Neural cell (in vitro differentiated cells): ENCODE measurements around the gene UBE2D4. TPM values are rescaled to one million over a fixed set of nuclear protein-coding genes. Genes with fewer than 3 reads are reported as not detected.

Experiments
- H2AFZ ChIP-seq: fragments of 200-600, 300-800 bp; sonication (generic), shearing (Covaris generic); 2 replicates; pipeline ENCODE4 v1.6.0; 2014; ENCODE audit warnings: low read depth, mild to moderate bottlenecking, antibody characterized with exemption, low read length, moderate library complexity
- H3F3A ChIP-seq: fragments of 200-600 bp; shearing (Covaris generic); 2 replicates; pipeline ENCODE4 v1.6.1; 2016; ENCODE audit warnings: mild to moderate bottlenecking, moderate library complexity, mixed read lengths, antibody characterized with exemption, low read length; ENCODE audit not compliant: insufficient read depth, poor library complexity, severe bottlenecking
- H3K27ac ChIP-seq: fragments of 200-600, 300-800 bp; sonication (generic), shearing (Covaris generic); 2 replicates; pipeline ENCODE4 v1.5.1; 2014; ENCODE audit warnings: mild to moderate bottlenecking, low read length, moderate library complexity
- H3K27me3 ChIP-seq: fragments of 300-800, 200-600 bp; sonication (generic), shearing (Covaris generic); 2 replicates; pipeline ENCODE4 v1.6.0; 2014; ENCODE audit warnings: mild to moderate bottlenecking, low read depth, low read length, moderate library complexity; ENCODE audit not compliant: insufficient read depth
- H3K36me3 ChIP-seq: fragments of 300-800, 200-600 bp; sonication (generic), shearing (Covaris generic); 2 replicates; pipeline ENCODE4 v1.5.1; 2014; ENCODE audit warnings: mild to moderate bottlenecking, antibody characterized with exemption, low read length, moderate library complexity; ENCODE audit not compliant: insufficient read depth
- H3K4me2 ChIP-seq: fragments of 300-800, 200-600 bp; sonication (generic), shearing (Covaris generic); 2 replicates; pipeline ENCODE4 v1.6.0; 2014; ENCODE audit warnings: mild to moderate bottlenecking, low read length
- H3K4me3 ChIP-seq: fragments of 300-800, 200-600 bp; sonication (generic), shearing (Covaris generic); 2 replicates; pipeline ENCODE4 v1.5.1; 2014; ENCODE audit warnings: mild to moderate bottlenecking, low read length, moderate library complexity
- H3K79me2 ChIP-seq: fragments of 200-600 bp; shearing (Covaris generic); replicated peaks from 2 replicates; pipeline ENCODE4 v1.6.0; 2014; ENCODE audit warnings: mild to moderate bottlenecking, low read length, moderate library complexity; ENCODE audit not compliant: insufficient read depth
- H3K9ac ChIP-seq: fragments of 300-800, 200-600 bp; sonication (generic), shearing (Covaris generic); 2 replicates; pipeline ENCODE4 v1.6.1; 2016; ENCODE audit warnings: mild to moderate bottlenecking, low read length, mixed read lengths
- H3K9me2 ChIP-seq: fragments of 200-600 bp; shearing (Covaris generic); 2 replicates; pipeline ENCODE4 v1.6.1; 2016; ENCODE audit warnings: mild to moderate bottlenecking, low read length, mixed read lengths; ENCODE audit not compliant: insufficient read depth
- H3K9me3 ChIP-seq: fragments of 200-600, 300-800 bp; sonication (generic), shearing (Covaris generic); 2 replicates; pipeline ENCODE4 v1.6.1; 2016; ENCODE audit warnings: mild to moderate bottlenecking, mixed run types, low read length, moderate library complexity, mixed read lengths
- H4K20me1 ChIP-seq: fragments of 200-600 bp; shearing (Covaris generic); 2 replicates; pipeline ENCODE4 v1.6.1; 2016; ENCODE audit warnings: mild to moderate bottlenecking, mixed run types; ENCODE audit not compliant: insufficient read depth
- EP300 ChIP-seq: fragments of 450-650 bp; conservative IDR thresholded peaks from 2 replicates; pipeline ENCODE4 v1.6.1; 2014; ENCODE audit warnings: antibody characterized with exemption, mild to moderate bottlenecking, moderate library complexity; ENCODE audit not compliant: poor library complexity, severe bottlenecking
- EZH2 ChIP-seq: fragments of 200-600, 300-800 bp; shearing (Covaris generic), sonication (generic); IDR thresholded peaks from 2 replicates; pipeline ENCODE4 v1.6.1; 2014; ENCODE audit warnings: antibody characterized with exemption, low read length, borderline replicate concordance, mild to moderate bottlenecking; ENCODE audit not compliant: insufficient read depth, poor library complexity, severe bottlenecking
- MXI1 ChIP-seq: fragments of 450-650 bp; conservative IDR thresholded peaks from 2 replicates; pipeline ENCODE4 v1.6.1; 2014; ENCODE audit warnings: antibody characterized with exemption, mild to moderate bottlenecking; ENCODE audit not compliant: poor library complexity, severe bottlenecking
- POLR2AphosphoS5 ChIP-seq: IDR thresholded peaks from 2 replicates; pipeline ENCODE4 v1.6.1; 2012
- RAD21 ChIP-seq: fragments of 450-650 bp; conservative IDR thresholded peaks from 2 replicates; pipeline ENCODE4 v1.6.1; 2014; ENCODE audit warnings: antibody characterized with exemption, mild to moderate bottlenecking, moderate library complexity
- SMC3 ChIP-seq: fragments of 450-650 bp; conservative IDR thresholded peaks from 2 replicates; pipeline ENCODE4 v1.6.1; 2014; ENCODE audit warnings: antibody characterized with exemption, mild to moderate bottlenecking, moderate library complexity; ENCODE audit not compliant: poor library complexity
- TAF1 ChIP-seq: IDR thresholded peaks from 2 replicates; pipeline ENCODE4 v1.6.1; 2012; ENCODE audit warnings: low read depth
- polyA plus RNA-seq: library from polyadenylated mRNA; depleted of rRNA; stranded (reverse); fragments of >200 nt; gene quantifications from 2 replicates; pipeline ENCODE4 v1.2.3, GENCODE V29; 2014
- TF ChIP-seq, protein P1 (sequence below): IDR thresholded peaks from 2 replicates; pipeline ENCODE4 v1.6.1; 2012; ENCODE audit warnings: borderline replicate concordance
- TF ChIP-seq, protein P2 (sequence below): fragments of 450-650 bp; IDR thresholded peaks from 2 replicates; pipeline ENCODE4 v1.5.1; 2014; ENCODE audit warnings: antibody characterized with exemption, mild to moderate bottlenecking, moderate library complexity; ENCODE audit not compliant: poor library complexity, severe bottlenecking

The UBE2D4 gene
- polyA plus RNA-seq, 1 donor from 2014 or later, result 11.2 TPM

DNA sequence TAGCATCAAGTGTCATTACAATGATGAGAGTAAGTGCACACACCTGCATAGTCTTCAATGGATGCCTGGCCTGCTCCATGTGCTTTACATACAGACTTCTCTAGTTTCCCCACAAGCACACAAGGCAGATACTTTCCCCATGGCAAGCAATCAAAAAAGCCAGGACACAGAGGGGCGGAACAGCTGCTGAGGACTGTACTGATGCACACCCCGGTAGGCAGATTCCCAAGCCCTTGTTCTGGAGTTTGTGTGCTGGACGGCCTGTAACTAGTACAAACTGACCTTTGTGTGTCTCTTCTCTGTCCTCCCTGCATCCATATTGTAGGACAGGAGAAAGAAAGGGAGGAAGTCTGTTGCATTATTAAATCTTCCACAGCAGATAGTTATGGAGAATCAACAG lies 25.8 kb downstream of the UBE2D4 start:
- no peaks in the 10 kb centered on the region for H3K36me3 ChIP-seq
- TF ChIP-seq MXI1 (no peak), EP300 (no peak), SMC3 (no peak), TAF1 (no peak), RAD21 (no peak), EZH2 (no peak)
- H3K9me2 ChIP-seq, result no peaks in the 10 kb centered on the region
- H2AFZ ChIP-seq, result no peak overlapping the region
- no peak overlapping the region for H3K4me3 ChIP-seq
- no peak overlapping the region for H3K4me2 ChIP-seq
- H3K27ac ChIP-seq, result no peak overlapping the region
- H3K9ac ChIP-seq, result no peak overlapping the region
- H4K20me1 ChIP-seq, result no peaks in the 10 kb centered on the region
- no peaks in the 10 kb centered on the region for H3K79me2 ChIP-seq
- H3F3A ChIP-seq, result no peaks in the 10 kb centered on the region
- no peaks in the 10 kb centered on the region for H3K27me3 ChIP-seq
- no peaks in the 10 kb centered on the region for H3K9me3 ChIP-seq

DNA sequence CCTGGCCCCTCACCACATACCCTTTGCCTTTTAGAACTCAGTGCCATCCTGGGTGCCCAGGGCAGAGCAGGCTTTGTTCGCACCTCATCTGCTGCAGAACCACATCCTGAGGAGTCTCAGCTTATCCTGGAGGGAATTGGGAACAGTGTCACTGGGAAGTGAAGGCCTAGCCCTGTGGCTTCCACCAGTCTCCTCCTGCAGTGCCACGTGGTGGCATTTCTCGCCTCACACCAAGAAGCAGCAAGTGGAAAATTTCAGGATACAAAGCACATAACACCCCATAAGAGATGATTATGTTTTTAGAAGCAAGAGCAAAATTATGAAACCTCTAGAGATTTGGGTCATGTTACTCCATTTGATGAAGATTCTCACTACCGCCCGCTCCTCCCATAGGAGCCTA lies 26.8 kb downstream of the UBE2D4 start:
- H3F3A ChIP-seq, result no peaks in the 10 kb centered on the region
- no peaks in the 10 kb centered on the region for H4K20me1 ChIP-seq
- no peak overlapping the region for H3K9ac ChIP-seq
- H3K9me2 ChIP-seq, result no peaks in the 10 kb centered on the region
- no peaks in the 10 kb centered on the region for H3K9me3 ChIP-seq
- no peaks in the 10 kb centered on the region for H3K27me3 ChIP-seq
- H3K27ac ChIP-seq, result no peak overlapping the region
- no peak for TF ChIP-seq MXI1
- TF ChIP-seq, protein P1, sequence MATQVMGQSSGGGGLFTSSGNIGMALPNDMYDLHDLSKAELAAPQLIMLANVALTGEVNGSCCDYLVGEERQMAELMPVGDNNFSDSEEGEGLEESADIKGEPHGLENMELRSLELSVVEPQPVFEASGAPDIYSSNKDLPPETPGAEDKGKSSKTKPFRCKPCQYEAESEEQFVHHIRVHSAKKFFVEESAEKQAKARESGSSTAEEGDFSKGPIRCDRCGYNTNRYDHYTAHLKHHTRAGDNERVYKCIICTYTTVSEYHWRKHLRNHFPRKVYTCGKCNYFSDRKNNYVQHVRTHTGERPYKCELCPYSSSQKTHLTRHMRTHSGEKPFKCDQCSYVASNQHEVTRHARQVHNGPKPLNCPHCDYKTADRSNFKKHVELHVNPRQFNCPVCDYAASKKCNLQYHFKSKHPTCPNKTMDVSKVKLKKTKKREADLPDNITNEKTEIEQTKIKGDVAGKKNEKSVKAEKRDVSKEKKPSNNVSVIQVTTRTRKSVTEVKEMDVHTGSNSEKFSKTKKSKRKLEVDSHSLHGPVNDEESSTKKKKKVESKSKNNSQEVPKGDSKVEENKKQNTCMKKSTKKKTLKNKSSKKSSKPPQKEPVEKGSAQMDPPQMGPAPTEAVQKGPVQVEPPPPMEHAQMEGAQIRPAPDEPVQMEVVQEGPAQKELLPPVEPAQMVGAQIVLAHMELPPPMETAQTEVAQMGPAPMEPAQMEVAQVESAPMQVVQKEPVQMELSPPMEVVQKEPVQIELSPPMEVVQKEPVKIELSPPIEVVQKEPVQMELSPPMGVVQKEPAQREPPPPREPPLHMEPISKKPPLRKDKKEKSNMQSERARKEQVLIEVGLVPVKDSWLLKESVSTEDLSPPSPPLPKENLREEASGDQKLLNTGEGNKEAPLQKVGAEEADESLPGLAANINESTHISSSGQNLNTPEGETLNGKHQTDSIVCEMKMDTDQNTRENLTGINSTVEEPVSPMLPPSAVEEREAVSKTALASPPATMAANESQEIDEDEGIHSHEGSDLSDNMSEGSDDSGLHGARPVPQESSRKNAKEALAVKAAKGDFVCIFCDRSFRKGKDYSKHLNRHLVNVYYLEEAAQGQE, result no peak
- no peak for TF ChIP-seq POLR2AphosphoS5
- no peak for TF ChIP-seq EP300
- TF ChIP-seq TAF1, result no peak
- TF ChIP-seq, protein P2, sequence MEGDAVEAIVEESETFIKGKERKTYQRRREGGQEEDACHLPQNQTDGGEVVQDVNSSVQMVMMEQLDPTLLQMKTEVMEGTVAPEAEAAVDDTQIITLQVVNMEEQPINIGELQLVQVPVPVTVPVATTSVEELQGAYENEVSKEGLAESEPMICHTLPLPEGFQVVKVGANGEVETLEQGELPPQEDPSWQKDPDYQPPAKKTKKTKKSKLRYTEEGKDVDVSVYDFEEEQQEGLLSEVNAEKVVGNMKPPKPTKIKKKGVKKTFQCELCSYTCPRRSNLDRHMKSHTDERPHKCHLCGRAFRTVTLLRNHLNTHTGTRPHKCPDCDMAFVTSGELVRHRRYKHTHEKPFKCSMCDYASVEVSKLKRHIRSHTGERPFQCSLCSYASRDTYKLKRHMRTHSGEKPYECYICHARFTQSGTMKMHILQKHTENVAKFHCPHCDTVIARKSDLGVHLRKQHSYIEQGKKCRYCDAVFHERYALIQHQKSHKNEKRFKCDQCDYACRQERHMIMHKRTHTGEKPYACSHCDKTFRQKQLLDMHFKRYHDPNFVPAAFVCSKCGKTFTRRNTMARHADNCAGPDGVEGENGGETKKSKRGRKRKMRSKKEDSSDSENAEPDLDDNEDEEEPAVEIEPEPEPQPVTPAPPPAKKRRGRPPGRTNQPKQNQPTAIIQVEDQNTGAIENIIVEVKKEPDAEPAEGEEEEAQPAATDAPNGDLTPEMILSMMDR, result no peak
- no peak for TF ChIP-seq RAD21
- TF ChIP-seq EZH2, result no peak
- TF ChIP-seq SMC3, result no peak
- H3K36me3 ChIP-seq, result no peaks in the 10 kb centered on the region
- no peak overlapping the region for H2AFZ ChIP-seq
- H3K4me2 ChIP-seq, result no peak overlapping the region
- H3K4me3 ChIP-seq, result no peak overlapping the region
- H3K79me2 ChIP-seq, result no peaks in the 10 kb centered on the region
